Caco-2 (cell line): Measurements from ENCODE around the gene OVOL3. TPM values are rescaled to one million over a fixed set of nuclear protein-coding genes. Genes with fewer than 3 reads are reported as not detected.

Source experiments
- BruUV-seq: library from RNA; stranded (reverse); fragments of 400-500 nt; replicated peaks from 2 replicates; lab custom pipeline; 2021; lab: Mats Ljungman, UMichigan
- CTCF ChIA-PET: fragments of 300-600 bp; sonication (Branson Sonifier 250); formaldehyde crosslinking; loops from one replicate; lab custom pipeline; 2022; ENCODE audit warnings: antibody characterized with exemption; lab: Charles Lee
- POLR2A ChIA-PET: fragments of 300-600 bp; sonication (Branson Sonifier 250); formaldehyde crosslinking; loops from one replicate; lab custom pipeline; 2022; ENCODE audit warnings: antibody characterized with exemption; lab: Charles Lee
- DNase-seq, 2 experiments: peaks; one replicate each; pipeline versions ENCODE4 v3.0.0 to v3.0.0-alpha.2; 2020 to 2022
- H3K27me3 ChIP-seq: replicated peaks from 2 replicates; pipeline ENCODE4 v1.6.0; 2011; ENCODE audit warnings: low read length; ENCODE audit not compliant: control insufficient read depth, insufficient read depth
- H3K36me3 ChIP-seq: 2 replicates; pipeline ENCODE4 v1.5.1; 2011; ENCODE audit warnings: low read length; ENCODE audit not compliant: control insufficient read depth, insufficient read depth
- H3K4me1 ChIP-seq: fragments of 250-450 bp; sonication (Bioruptor Pico); 2 replicates; pipeline ENCODE4 v1.5.1; 2020; ENCODE audit warnings: mild to moderate bottlenecking
- H3K4me3 ChIP-seq: 2 replicates; pipeline ENCODE4 v1.5.1; 2011; ENCODE audit warnings: low read depth, mild to moderate bottlenecking, control low read depth, low read length
- H3K9me3 ChIP-seq: fragments of 250-450 bp; sonication (Bioruptor Pico); 2 replicates; pipeline ENCODE4 v1.5.1; 2020; ENCODE audit warnings: mild to moderate bottlenecking, moderate library complexity
- H3K27ac Mint-ChIP-seq: one replicate; pipeline ENCODE4 v1.8.0; 2022; ENCODE audit warnings: mixed read lengths; ENCODE audit not compliant: unreplicated experiment
- H3K27me3 Mint-ChIP-seq: one replicate; pipeline ENCODE4 v1.8.0; 2022; ENCODE audit warnings: mixed read lengths; ENCODE audit not compliant: insufficient read depth, unreplicated experiment
- H3K36me3 Mint-ChIP-seq: one replicate; pipeline ENCODE4 v1.8.0; 2022; ENCODE audit warnings: mild to moderate bottlenecking, mixed read lengths; ENCODE audit not compliant: insufficient read depth, unreplicated experiment
- H3K4me1 Mint-ChIP-seq: one replicate; pipeline ENCODE4 v1.8.0; 2022; ENCODE audit warnings: low read depth, mixed read lengths; ENCODE audit not compliant: unreplicated experiment
- H3K4me3 Mint-ChIP-seq: one replicate; pipeline ENCODE4 v1.8.0; 2022; ENCODE audit warnings: mild to moderate bottlenecking, moderate library complexity, mixed read lengths; ENCODE audit not compliant: unreplicated experiment
- H3K9me3 Mint-ChIP-seq: one replicate; pipeline ENCODE4 v1.8.0; 2022; ENCODE audit warnings: mixed read lengths; ENCODE audit not compliant: unreplicated experiment
- CTCF ChIP-seq, 2 experiments: fragments of 200-600 bp in 1 of 2; IDR thresholded peaks; 1 replicate in 1 of 2; 2 replicates in 1 of 2; pipeline versions ENCODE4 v1.5.1 to v1.8.0; 2011 to 2022; ENCODE audit warnings: antibody characterized with exemption in 1 of 2, control low read depth in 1 of 2, inconsistent platforms in 1 of 2, low read depth in 1 of 2, low read length in 1 of 2, mild to moderate bottlenecking in 1 of 2, moderate library complexity in 1 of 2; ENCODE audit not compliant: insufficient read depth in 1 of 2, severe bottlenecking in 1 of 2, unreplicated experiment in 1 of 2
- intact Hi-C: fragments of 100-400 bp; cut with micrococcal nuclease; formaldehyde crosslinking; loops from one replicate; pipeline ENCODE4 v1.10.0; 2022; ENCODE audit not compliant: unreplicated experiment
- total RNA-seq: library from RNA; stranded (reverse); gene quantifications from 2 replicates; pipeline ENCODE4 v1.2.3, GENCODE V29; 2022

The OVOL3 gene
- total RNA-seq, 1 experiment from 2014 or later: not detected

DNA sequence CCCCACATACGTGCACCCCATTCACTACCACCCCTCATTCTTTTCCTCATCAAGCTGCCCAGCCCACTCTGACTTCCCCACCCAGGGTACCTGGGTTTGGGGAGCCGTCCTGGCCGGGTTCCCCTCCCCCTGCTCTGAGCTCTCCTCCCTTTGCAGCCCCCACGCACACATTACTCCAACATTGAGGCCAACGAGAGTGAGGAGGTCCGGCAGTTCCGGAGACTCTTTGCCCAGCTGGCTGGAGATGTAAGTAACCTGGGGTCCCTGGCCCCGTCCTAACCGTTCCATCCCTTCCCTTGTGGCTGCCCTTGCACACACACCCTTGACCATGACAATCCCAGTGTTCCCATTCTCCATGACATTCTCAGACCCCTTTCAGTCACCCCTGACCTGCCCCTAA is 31.6 kb downstream of the OVOL3 start:
- ChIA-PET POLR2A (no interaction called here), CTCF (no interaction called here)
- Histone ChIP-seq H3K4me3 (no peak overlapping the region), H3K36me3 (peaks cover 8% of the 10 kb centered on the region), H3K4me1 (peaks cover 7% of the 10 kb centered on the region), H3K27me3 (no peaks in the 10 kb centered on the region), H3K9me3 (no peaks in the 10 kb centered on the region; the same call in 1 of the 2 replicates)
- Mint-ChIP-seq H3K4me1 (peaks cover 11% of the 10 kb centered on the region), H3K27ac (no peak overlapping the region), H3K4me3 (peak overlapping the region; percentile 53), H3K27me3 (no peaks in the 10 kb centered on the region), H3K9me3 (peaks cover 9% of the 10 kb centered on the region), H3K36me3 (peaks cover 62% of the 10 kb centered on the region)
- intact Hi-C loops: no loop called here
- no peak for TF ChIP-seq CTCF (IDR thresholded peaks at IDR 0.05; ENCODE audit: insufficient read depth in 1 of 2, low read depth in 1 of 2, low read length in 1 of 2, severe bottlenecking in 1 of 2, unreplicated experiment in 1 of 2)
- BruUV-seq: no TSS peak
- no peak for DNase-seq

DNA sequence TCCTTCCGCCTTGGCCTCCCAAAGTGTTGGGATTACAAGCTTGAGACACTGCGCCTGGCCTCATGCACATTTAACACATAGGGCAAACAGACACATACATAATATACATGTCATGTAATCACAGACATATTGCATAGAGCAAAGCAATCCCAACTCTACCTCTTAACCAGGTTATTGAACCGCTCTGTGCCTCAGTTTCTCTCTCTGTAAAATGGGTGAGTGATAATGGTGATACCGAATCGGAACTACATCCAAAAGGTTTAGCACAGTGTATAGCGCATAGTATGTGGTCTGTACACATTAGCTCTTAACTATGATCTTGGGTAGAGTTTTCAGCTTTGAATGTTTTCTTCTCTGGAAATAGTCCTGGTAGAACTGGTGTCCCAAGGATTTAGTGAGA is 33.7 kb downstream of the OVOL3 start:
- Mint-ChIP-seq H3K36me3 (peaks cover 83% of the 10 kb centered on the region), H3K4me3 (no peak overlapping the region), H3K9me3 (peaks cover 9% of the 10 kb centered on the region), H3K27ac (no peak overlapping the region), H3K27me3 (no peaks in the 10 kb centered on the region), H3K4me1 (peaks cover 11% of the 10 kb centered on the region)
- no peak for DNase-seq
- no peak overlapping the region for H3K4me3 ChIP-seq
- no peak for TF ChIP-seq CTCF (IDR thresholded peaks at IDR 0.05; ENCODE audit: insufficient read depth in 1 of 2, low read depth in 1 of 2, low read length in 1 of 2, severe bottlenecking in 1 of 2, unreplicated experiment in 1 of 2)
- BruUV-seq: no TSS peak
- POLR2A ChIA-PET: interaction anchor here (0.6 kb wide), 1 partner anchor 90 kb away, joined by 3 read pairs; no protein-coding TSS in a partner anchor
- H3K4me1 ChIP-seq: peaks cover 7% of the 10 kb centered on the region
- intact Hi-C loops: no loop called here
- no peaks in the 10 kb centered on the region for H3K27me3 ChIP-seq
- peaks cover 10% of the 10 kb centered on the region for H3K36me3 ChIP-seq
- H3K9me3 ChIP-seq: no peaks in the 10 kb centered on the region; the same call in 1 of the 2 replicates
- CTCF ChIA-PET: no interaction called here

- CTCF ChIA-PET: no interaction called here
Observed at GRCh38 chr19:36149673-36150406, 38.9 kb downstream of the OVOL3 start.

More at GRCh38 chr19:36149673-36150406, 38.9 kb downstream of the OVOL3 start:
- Histone ChIP-seq H3K9me3 (no peaks in the 10 kb centered on the region), H3K4me3 (no peak overlapping the region), H3K4me1 (no peaks in the 10 kb centered on the region), H3K27me3 (no peaks in the 10 kb centered on the region), H3K36me3 (peaks cover 7% of the 10 kb centered on the region)
- TF ChIP-seq CTCF (IDR thresholded peaks at IDR 0.05; ENCODE audit: insufficient read depth in 1 of 2, low read depth in 1 of 2, low read length in 1 of 2, severe bottlenecking in 1 of 2, unreplicated experiment in 1 of 2): no peak
- Mint-ChIP-seq H3K9me3 (no peaks in the 10 kb centered on the region), H3K27me3 (no peaks in the 10 kb centered on the region), H3K4me3 (no peak overlapping the region), H3K4me1 (no peaks in the 10 kb centered on the region), H3K27ac (no peak overlapping the region), H3K36me3 (peaks cover 71% of the 10 kb centered on the region)
- BruUV-seq: TSS peak; percentile 69
- no peak for DNase-seq
- intact Hi-C loops: no loop called here
- POLR2A ChIA-PET: no interaction called here
